ENCODE results near the gene TBX18.

DNA sequence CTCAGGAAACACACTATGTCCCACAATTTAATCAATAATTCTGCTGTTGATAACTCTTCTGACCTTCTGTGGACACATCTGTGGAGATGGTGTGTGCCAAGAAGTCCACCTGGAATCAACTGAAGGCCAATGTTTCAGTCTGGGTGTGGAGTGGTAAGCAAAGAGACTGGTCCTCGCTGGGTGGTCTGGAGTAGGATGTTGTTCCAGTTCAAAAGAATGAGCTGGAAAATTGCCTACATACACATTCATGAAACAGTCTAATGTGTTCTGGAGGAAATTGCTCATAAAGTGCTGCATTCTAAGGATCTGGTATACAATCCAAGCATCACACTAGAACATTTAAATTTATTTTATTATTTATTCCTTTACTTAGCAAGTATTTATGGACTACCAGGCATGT, 33.9 kb upstream of the TBX18 start:
- TF ChIP-seq, protein P1, sequence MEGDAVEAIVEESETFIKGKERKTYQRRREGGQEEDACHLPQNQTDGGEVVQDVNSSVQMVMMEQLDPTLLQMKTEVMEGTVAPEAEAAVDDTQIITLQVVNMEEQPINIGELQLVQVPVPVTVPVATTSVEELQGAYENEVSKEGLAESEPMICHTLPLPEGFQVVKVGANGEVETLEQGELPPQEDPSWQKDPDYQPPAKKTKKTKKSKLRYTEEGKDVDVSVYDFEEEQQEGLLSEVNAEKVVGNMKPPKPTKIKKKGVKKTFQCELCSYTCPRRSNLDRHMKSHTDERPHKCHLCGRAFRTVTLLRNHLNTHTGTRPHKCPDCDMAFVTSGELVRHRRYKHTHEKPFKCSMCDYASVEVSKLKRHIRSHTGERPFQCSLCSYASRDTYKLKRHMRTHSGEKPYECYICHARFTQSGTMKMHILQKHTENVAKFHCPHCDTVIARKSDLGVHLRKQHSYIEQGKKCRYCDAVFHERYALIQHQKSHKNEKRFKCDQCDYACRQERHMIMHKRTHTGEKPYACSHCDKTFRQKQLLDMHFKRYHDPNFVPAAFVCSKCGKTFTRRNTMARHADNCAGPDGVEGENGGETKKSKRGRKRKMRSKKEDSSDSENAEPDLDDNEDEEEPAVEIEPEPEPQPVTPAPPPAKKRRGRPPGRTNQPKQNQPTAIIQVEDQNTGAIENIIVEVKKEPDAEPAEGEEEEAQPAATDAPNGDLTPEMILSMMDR (IDR thresholded peaks at IDR 0.05 in 8 of 11, conservative IDR thresholded peaks at IDR 0.05 in 3 of 11), result no peak
- TF ChIP-seq POLR2AphosphoS5 (IDR thresholded peaks at IDR 0.05), result no peak
